C4-2B (cell line): ENCODE results near the gene PHLDB2.

ENCODE experiments used
- CTCF ChIP-seq: fragments of 450-650 bp; conservative IDR thresholded peaks from 2 replicates; pipeline ENCODE4 v1.5.1; 2017; ENCODE audit warnings: mild to moderate bottlenecking
- ZFX ChIP-seq: fragments of 450-650 bp; IDR thresholded peaks from 2 replicates; pipeline ENCODE4 v1.6.1; 2017

- TF ChIP-seq CTCF (no peak), ZFX (no peak)
Measured at GRCh38 chr3:111821891-111822290, 37.2 kb upstream of the PHLDB2 start.
